ENCODE measurements around the gene NELFA. TPM values are rescaled to one million over a fixed set of nuclear protein-coding genes. Genes with fewer than 3 reads are reported as not detected.

The NELFA gene
- total and polyA plus RNA-seq, 2 of the 4 experiments (the other 2 are of a cell fraction): 4.3 to 21.9 TPM

DNA sequence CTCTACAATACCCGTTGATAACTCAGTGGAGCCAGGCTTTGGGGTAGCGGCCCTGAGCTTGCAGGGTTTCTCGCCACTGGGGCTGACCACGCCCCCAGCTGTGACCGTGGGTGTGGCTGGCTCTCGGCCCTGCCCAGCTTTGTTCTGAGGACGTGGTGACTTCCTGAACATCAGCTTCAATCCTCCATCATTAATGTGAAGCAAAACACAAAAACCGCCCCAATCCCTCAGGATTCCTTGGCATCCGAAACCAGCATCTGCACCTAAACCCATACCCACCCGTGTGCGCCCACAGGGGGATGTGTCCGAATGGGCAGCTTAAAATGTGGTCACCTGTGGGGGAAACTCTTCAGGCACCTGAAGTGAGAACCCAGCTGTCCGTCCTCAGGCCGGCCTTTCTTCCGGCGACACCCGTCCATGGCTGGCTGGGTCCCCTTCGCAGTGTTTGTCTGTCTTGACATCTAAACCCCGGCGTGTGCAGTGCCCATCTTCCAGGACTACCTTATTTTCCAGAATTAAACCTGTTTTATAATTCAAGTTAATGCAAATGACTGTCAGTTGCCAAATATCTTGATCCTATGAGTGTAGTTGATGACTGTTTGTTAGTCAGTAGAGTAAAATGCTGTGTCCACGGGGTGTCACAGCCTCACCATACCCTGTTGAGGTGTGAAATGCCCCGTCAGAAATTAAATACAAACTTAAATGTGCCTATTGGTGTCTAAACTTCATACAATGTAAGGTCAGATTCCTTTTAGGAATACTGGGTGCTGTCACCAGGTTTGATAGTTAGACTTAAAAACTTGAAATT lies 27.3 kb downstream of the NELFA start:
- no peak overlapping the region for H2BK120ac ChIP-seq (ENCODE audit: low read depth, low read length)
- H3K4me3 ChIP-seq (ENCODE audit: insufficient read depth, low read depth, low read length): no peak overlapping the region
- DNase-seq (peak; percentile 11), ATAC-seq (ENCODE audit: low read depth) (no peak)
- no peak overlapping the region for H3K23ac ChIP-seq (ENCODE audit: low read depth, low read length)
- ChIA-PET POLR2A (ENCODE audit: unreplicated experiment) (no interaction called here), CTCF (no interaction called here)
- H4K8ac ChIP-seq (ENCODE audit: low read depth in 2 of 2, low read length in 2 of 2): no peak overlapping the region
- intact Hi-C loops (cut with micrococcal nuclease): no loop called here
- H3K18ac ChIP-seq (ENCODE audit: low read depth, low read length): no peak overlapping the region
- TF ChIP-seq SMC3 (IDR thresholded peaks at IDR 0.05; ENCODE audit: low read depth, low read length) (no peak), FOS (IDR thresholded peaks at IDR 0.05; ENCODE audit: low read depth, low read length) (no peak)
- TF ChIP-seq, protein P1, sequence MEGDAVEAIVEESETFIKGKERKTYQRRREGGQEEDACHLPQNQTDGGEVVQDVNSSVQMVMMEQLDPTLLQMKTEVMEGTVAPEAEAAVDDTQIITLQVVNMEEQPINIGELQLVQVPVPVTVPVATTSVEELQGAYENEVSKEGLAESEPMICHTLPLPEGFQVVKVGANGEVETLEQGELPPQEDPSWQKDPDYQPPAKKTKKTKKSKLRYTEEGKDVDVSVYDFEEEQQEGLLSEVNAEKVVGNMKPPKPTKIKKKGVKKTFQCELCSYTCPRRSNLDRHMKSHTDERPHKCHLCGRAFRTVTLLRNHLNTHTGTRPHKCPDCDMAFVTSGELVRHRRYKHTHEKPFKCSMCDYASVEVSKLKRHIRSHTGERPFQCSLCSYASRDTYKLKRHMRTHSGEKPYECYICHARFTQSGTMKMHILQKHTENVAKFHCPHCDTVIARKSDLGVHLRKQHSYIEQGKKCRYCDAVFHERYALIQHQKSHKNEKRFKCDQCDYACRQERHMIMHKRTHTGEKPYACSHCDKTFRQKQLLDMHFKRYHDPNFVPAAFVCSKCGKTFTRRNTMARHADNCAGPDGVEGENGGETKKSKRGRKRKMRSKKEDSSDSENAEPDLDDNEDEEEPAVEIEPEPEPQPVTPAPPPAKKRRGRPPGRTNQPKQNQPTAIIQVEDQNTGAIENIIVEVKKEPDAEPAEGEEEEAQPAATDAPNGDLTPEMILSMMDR (conservative IDR thresholded peaks at IDR 0.05; ENCODE audit: low read depth, low read length): no peak
- no peak overlapping the region for H3K14ac ChIP-seq (replicated peaks; ENCODE audit: low read depth, low read length)
- H2BK20ac ChIP-seq (ENCODE audit: low read depth, low read length): no peak overlapping the region
- no peak overlapping the region for H3K4me2 ChIP-seq (ENCODE audit: low read depth, low read length)
- H3K27me3 ChIP-seq (ENCODE audit: control insufficient read depth, insufficient read depth, low read length): no peaks in the 10 kb centered on the region
- no peak overlapping the region for H3K9ac ChIP-seq (ENCODE audit: low read depth, low read length)
- H3K4me1 ChIP-seq (ENCODE audit: control insufficient read depth, insufficient read depth, low read length): no peaks in the 10 kb centered on the region
- H4K20me1 ChIP-seq (ENCODE audit: insufficient read depth, low read length): peaks cover 8% of the 10 kb centered on the region
- dilution Hi-C loops (cut with HindIII; ENCODE audit: low sequenced_read_pairs, unreplicated experiment): no loop called here
- H4K5ac ChIP-seq (ENCODE audit: low read depth, low read length): no peak overlapping the region
- no peak overlapping the region for H2AFZ ChIP-seq (replicated peaks; ENCODE audit: low read length, poor library complexity)
- peaks cover under 1 to 16% of the 10 kb centered on the region in 2 experiments; a peak in 2 of 4 replicates for H3K79me1 ChIP-seq (ENCODE audit: low read depth in 1 of 2, low read length in 2 of 2)
- no peak overlapping the region for H4K91ac ChIP-seq (ENCODE audit: insufficient read depth, low read depth, low read length)
- H2AK9ac ChIP-seq (replicated peaks; ENCODE audit: low read depth, low read length, poor library complexity): peak overlapping the region; percentile 85
- no peak overlapping the region for H3K56ac ChIP-seq (ENCODE audit: extremely low read depth, insufficient read depth, low read length)
- no peak overlapping the region for H3K4ac ChIP-seq (ENCODE audit: low read depth, low read length)
- H3K9me3 ChIP-seq (ENCODE audit: control insufficient read depth, insufficient read depth, low read length): no peaks in the 10 kb centered on the region
- H3K36me3 ChIP-seq (ENCODE audit: control insufficient read depth, insufficient read depth, low read length): peaks cover 78% of the 10 kb centered on the region
- H2AK5ac ChIP-seq (ENCODE audit: low read depth, low read length): no peak overlapping the region; the same call in 1 of the 2 replicates
- 94% methylated on average over 6 of the region's 22 CpGs; no CpG with 5 or more reads in 1 of the 2 experiments for WGBS, 2 experiments (ENCODE audit: extremely low coverage in 2 of 2, insufficient read length in 1 of 2)
- H2BK15ac ChIP-seq (ENCODE audit: low read depth, low read length): no peak overlapping the region
- no peak overlapping the region for H3K27ac ChIP-seq (ENCODE audit: insufficient read depth, low read length)
- no peak overlapping the region for H2BK5ac ChIP-seq (ENCODE audit: low read depth, low read length, poor library complexity, severe bottlenecking)
- no TSS peak for BruUV-seq (replicated peaks)
- in situ Hi-C loops (cut with MboI; ENCODE audit: low sequenced_read_pairs): no loop called here
- H3K9me1 ChIP-seq (ENCODE audit: insufficient read depth, low read length): no peaks in the 10 kb centered on the region; the same call in 1 of the 2 replicates
